GM12801 (cell line): ENCODE results near the gene ERFL.

ENCODE experiments used
- CTCF ChIP-seq: IDR thresholded peaks from one replicate; pipeline ENCODE4 v1.5.1; 2011; ENCODE audit warnings: control low read depth; ENCODE audit not compliant: insufficient read length; ENCODE audit errors: extremely low read depth

The ERFL gene

GRCh38 chr19:41928754-41929535 is 696 bp upstream of the ERFL start:
- TF ChIP-seq CTCF = no peak

DNA sequence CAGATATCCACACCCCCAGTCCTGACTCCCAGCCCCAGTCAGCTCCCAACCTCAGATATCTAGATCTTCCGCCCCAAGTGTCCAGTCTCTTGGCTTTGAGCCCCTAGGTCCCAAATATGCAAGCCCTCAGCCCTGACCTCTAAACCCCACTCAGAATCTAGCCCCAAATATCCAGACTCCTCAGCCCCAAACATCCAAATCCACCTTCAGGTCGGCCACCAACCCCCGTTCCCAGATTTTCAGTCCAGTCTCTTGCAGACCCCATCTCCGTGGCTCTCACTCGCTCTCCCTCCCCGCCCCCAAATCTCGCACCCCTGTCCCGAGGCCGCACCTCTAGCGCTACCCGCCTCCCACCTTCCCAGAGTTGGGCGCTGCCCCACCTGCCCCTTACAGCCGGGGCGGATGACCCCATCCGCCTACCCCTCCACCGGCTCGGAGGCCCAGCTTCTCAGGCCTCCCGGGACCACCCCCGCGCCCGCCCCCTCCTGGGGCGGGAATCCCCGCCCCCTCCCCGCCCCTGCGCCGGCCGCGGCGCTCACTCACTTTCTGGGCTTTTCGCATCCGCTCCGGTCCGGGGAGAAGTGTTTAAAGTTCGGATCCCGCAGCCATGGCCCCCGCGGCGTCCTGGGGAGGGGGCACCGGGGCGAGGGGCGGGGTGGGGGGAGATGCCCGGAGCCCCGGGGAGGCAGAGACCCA is 604 bp downstream of the ERFL start:
- no peak for TF ChIP-seq CTCF

GRCh38 chr19:41926763-41927496 is 1.3 kb downstream of the ERFL start:
- TF ChIP-seq CTCF = no peak

DNA sequence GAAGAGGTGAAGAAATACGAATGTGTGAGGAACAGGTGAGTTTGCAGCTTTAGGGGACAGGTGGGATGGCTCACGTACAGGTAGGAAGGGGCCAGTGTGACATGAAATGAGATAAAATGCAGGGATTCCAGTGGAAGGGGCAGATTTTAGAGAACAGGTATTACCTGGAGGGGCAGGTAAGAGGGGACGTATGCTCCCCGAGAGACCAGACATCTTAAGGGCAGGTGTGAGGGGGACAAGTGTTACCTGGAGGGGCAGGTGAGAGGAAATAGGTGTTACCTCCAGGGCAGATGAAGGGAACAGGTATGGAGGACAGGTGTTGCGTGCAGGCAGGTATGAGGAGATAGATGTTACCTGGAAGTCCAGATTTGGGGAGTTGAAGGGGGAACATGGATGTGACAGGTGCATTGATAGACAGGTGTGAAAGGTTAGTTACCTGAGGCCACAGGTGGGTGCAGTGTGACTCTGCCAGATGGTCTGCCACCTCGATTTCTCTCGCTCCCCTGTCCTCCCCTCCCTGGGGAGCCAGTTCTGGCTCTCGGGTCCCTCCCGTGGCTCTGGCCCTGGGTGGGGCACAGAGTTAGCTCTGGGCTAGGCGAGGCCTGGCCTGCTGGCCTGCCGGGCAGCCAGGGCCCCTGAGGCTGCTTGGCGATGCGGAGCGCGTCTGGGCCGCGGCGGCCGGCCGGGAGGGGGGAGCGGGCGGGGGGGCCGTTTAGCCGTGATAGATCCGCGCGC is 2.1 kb downstream of the ERFL start:
- no peak for TF ChIP-seq CTCF

GRCh38 chr19:41925208-41926003 is 2.8 kb downstream of the ERFL start:
- no peak for TF ChIP-seq CTCF

GRCh38 chr19:41924151-41925145 is 3.8 kb downstream of the ERFL start:
- TF ChIP-seq CTCF = no peak
